GM12873 (cell line): Measurements from ENCODE around the gene ATP2B2.

ENCODE experiments used
- CTCF ChIP-seq: IDR thresholded peaks from 2 replicates; pipeline ENCODE4 v1.5.1; 2012; ENCODE audit warnings: low read depth, mild to moderate bottlenecking, moderate library complexity, low read length, control low read depth; ENCODE audit not compliant: insufficient read depth; ENCODE audit errors: missing control alignments

The ATP2B2 gene

GRCh38 chr3:10370429-10370828 lies 135.0 kb downstream of the ATP2B2 start:
- no peak for TF ChIP-seq CTCF

- no peak for TF ChIP-seq CTCF
These were observed 136.9 kb downstream of the ATP2B2 start for GRCh38 chr3:10368512-10368911.

- TF ChIP-seq CTCF: no peak
These were observed 137.9 kb downstream of the ATP2B2 start for GRCh38 chr3:10367506-10367905.

- TF ChIP-seq CTCF: no peak
These were observed 138.7 kb downstream of the ATP2B2 start for GRCh38 chr3:10366651-10367101.

GRCh38 chr3:10365791-10366190 lies 139.6 kb downstream of the ATP2B2 start:
- TF ChIP-seq CTCF: no peak

- TF ChIP-seq CTCF: no peak
These were observed 140.1 kb downstream of the ATP2B2 start for GRCh38 chr3:10365316-10365715.

GRCh38 chr3:10364806-10365205 lies 140.6 kb downstream of the ATP2B2 start:
- TF ChIP-seq CTCF: no peak
